Hypothalamus (tissue), 51 donors: ENCODE results near the gene NPIPA1.
"Not testable (repeated sequence)": the region's sequence is repeated elsewhere in the genome, so short reads cannot be mapped to it uniquely, and the experiment has no call there.

Experiments used
- DNase-seq, 51 donors: peaks; one replicate each; lab custom pipeline; 2025; lab: John Stamatoyannopoulos, UW

The NPIPA1 gene

DNA sequence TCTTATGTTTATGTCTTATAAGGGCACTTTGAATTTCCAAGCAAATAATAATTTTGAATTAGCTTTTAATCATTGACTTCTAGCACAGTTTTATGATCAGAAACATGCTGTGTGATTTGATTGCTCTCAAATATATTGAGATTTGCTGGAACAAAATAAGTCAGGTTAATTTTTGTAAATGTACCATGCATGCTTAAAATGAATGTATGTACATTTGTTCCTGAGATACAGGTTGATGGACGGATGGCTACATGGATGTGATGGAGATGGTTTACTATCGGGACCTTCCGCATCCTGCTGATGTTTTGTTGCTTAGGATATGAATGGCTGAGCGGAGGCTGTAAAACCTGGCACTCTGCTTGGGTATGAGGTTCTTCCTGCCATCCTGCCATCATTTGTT lies at the start of gene NPIPA1:
Gene NPIPA1, plus strand, starts transcription at position 301 of the 400 bp plus-strand sequence. Its CDS starts 0 bp downstream, at position 301.
- DNase-seq: not testable (repeated sequence)

DNA sequence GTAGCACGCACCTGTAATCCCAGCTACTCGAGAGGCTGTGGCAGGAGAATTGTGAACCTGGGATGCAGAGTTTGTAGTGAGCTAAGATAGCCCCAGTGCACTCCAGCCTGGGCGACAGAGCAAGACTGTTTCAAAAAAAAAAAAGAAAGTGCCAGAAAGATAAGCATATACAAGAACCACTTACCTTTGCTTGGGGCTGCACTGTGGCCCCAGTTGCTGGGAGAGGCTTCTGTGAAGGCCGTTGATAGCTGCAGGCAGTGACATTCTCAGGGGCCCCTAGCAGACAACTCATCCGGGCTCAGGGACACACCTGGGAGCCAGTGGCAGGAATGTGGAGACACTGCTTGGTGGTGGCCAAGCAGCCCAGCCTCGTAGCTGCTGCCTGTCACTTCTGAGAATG lies 45.1 kb upstream of the NPIPA1 start:
- DNase-seq: not testable (repeated sequence)

DNA sequence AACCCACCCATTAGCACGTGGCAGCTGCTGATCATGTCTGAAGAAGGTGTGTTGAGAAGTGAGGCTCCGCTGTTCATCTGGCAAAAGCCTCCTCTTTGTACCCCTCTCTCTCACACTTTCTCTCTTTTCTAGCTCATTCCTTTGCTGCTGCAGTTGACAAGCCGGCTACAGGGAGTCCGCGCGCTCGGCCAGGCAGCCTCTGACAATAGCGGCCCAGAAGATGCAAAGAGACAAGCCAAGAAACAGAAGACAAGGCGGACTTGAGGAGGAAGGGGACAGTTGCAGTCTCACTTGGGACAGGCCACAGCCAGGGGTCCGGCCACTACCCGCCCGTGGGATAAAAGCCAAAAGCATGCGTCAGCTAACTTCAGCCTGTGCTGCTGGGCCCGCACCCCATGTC lies 41.9 kb upstream of the NPIPA1 start:
- DNase-seq: not testable (repeated sequence)

DNA sequence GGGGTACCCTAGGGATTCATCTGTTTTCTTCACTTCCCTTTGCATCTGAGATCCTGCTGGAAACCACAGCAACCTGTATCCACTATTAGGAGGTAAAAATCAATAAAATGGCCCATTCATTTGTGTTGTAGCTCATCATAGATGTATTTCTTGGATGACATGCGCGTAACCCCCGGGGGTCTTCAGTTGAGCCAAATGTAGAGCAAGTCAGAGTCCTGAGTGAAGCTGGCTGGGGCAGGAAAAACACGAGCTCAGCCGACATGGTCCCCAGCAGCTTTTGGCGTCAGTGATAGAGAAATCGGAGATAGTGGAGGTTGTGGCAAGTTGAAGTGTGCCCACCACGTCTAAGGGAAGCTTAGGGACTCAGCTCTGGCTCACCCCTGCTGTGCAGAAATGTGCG lies 41.2 kb upstream of the NPIPA1 start:
- DNase-seq: not testable (repeated sequence)

DNA sequence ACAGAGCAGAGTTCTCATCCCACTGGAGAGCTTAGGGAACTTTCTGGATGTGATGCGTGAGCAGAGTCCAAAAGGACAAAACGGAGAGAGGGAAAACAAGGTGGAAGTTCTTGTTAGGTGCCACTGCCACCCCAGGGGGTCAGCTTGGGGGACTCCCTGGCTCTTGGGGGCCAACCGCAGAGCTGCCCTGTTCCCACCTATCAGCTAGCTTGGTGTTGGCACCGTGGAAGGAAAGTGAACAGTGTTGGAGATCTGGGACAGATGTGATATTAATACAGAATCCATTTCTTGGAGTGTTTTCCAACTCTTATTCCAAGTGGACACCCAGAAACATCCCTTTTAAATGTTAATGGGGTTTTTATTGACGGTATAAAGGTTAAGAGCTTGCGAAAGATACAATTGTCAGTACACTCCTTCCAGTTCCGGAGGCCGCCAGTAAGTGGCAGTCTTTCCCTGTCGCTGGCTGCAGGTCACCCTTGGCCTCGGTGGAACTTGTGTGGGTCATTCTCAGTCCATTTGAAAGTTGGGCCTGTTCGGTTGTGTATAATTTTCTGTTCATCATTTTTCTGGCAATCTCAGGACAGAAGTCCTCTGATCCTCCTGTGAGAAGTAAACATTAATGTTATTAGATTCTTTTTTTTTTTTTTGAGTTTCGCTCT lies 40.1 kb upstream of the NPIPA1 start:
- DNase-seq: not testable (repeated sequence)

DNA sequence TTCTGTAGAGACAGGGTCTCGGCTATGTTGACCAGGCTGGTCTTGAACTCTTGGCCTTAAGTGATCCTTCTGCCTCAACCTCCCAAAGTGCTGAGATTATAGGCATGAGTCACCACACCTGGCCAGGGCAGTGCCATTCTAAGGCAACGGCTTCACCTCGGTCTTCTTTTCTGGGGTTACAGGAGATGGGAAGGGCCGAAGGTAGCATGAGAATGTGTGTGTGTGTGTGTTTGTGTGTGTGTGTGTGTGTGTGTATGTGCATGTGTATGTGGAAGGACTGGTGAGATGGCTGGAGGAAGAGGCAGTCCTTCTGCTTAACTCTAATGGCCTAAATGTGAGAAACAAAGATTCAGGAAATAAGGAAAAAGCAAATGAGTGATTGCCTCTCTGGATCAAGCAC lies 39.1 kb upstream of the NPIPA1 start:
- not testable (repeated sequence) for DNase-seq

DNA sequence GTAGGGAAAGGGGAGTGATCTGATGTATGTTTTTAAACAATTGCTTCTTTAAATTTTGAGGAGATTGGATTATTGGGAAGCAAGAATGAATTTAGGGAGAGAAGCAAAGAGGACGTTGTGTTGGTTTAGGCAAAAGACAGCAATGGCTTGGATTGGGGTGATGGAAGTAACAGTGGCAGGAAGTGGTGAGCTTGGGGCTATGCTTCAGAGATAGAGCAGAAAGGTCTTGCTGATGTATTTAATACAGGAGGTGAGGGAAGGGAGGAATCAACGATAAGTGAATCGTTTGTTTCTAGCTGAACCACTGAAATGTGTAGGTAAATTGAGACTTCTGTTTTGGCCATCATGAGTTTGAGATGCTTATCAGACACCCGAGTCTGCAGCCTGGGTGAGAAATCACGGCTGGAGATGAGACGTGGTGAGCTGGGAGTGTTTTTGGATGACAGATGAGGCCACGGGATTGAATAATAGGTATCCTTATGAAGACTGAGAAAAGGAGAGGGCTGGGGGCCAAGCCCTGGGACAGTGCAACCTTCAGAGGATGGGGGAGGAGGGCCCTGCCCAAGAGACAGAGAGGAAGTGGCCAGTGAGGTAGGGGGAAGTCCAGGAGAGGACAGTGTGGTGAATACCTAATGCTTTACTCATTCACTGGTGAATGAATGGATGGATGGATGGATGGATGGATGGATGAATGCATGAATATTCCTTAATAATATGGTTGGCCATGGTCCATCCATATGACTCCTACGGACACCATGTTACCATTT lies 33.9 kb upstream of the NPIPA1 start:
- not testable (repeated sequence) for DNase-seq

DNA sequence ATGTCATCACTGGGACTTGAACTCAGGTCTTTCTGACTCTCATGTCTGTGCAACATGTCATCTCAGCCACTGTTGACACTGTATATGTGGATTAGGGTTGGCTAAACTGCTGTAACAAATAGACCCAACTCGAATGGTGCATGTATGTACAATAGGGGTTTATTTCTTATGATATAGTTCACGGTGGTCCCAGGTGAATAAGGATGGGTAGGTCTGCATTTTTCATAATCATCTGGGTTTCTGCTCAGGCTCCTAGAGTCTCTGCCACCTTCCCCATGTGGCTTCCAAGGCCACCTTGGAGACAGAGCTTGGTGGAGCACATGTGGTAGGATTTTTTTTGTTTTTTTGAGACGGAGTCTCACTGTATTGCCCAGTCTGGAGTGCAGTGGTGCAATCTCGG lies 27.5 kb upstream of the NPIPA1 start:
- DNase-seq: not testable (repeated sequence)

DNA sequence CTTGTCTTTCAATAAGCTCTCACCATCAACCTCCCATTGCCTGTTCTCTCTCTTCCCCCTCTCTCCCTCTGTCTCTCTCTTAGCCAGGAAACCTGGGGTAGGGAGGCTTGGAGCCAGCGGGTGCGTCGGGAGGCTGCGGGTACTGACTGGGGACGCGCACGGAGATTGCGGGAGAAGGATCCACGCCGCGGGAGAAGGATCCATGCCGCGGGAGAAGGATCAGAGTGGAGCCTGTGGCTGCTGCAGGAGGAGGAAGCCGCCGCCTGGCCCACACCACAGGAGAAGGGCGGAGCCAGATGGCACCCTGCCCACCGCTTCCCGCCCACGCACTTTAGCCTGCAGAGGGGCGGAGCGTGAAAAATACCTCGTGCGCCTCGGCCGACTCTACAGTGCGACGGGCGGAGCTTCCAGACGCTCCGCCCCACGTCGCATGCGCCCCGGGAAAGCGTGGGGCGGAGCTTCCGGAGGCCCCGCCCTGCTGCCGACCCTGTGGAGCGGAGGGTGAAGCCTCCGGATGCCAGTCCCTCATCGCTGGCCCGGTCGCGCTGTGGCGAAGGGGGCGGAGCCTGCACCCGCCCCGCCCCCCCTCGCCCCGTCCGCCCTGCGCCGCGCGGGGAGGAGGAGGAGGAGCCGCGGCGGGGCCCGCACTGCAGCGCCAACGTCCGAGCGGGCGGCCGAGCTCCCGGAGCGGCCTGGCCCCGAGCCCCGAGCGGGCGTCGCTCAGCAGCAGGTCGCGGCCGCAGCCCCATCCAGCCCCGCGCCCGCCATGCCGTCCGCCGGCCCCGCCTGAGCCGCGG lies 26.2 kb upstream of the NPIPA1 start:
- not testable (repeated sequence) for DNase-seq

DNA sequence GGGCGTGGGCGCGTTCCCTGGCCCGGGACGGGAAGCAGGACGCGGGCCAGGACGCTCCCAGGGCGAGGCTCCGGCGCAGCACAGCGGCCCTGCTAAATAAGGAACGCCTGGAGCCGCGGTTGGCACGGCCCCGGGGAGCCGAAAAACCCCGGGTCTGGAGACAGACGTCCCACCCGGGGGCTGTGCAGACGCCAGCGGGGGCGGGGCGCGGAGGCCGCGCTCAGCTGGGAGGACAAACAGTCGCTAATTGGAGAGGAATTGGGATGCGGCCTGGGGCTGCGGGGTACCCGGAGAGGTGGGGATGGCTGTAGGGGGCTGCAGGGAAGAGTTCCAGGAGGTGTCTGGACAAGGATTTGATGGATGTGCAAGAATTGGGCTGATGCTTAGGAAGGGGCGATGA lies 25.3 kb upstream of the NPIPA1 start:
- DNase-seq: not testable (repeated sequence)

DNA sequence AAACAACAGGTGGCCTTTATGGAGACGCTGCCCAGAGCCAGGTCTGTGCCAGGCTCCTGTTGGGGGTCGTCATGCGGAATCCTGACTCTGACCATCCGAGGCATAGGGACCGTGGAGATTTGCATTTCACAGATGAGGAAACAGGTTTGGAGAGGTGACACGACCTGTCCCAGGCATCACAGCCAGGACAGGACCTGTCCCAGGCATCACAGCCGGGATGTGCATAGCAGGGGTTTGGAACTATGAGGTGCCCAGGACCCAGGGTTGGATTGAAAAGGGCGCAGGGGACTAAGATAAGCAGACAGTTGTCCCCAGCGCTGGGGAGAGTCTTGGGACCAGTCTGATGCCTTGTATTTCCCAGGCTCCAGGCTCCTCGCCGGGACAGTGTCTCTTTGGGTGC lies 24.7 kb upstream of the NPIPA1 start:
- DNase-seq: not testable (repeated sequence)

DNA sequence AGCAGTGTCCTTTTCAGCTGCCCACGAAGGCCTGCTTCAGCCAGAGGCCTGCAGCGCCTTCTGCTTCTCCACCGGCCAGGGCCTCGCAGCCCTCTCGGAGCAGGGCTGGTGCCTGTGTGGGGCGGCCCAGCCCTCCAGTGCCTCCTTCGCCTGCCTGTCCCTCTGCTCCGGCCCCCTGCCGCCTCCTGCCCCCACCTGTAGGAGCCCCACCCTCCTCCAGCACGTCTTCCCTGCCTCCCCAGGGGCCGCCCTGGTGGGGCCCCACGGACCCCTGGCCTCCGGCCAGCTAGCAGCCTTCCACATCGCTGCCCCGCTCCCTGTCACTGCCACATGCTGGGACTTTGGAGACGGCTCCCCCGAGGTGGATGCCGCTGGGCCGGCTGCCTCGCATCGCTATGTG lies 18.7 kb upstream of the NPIPA1 start:
- not testable (repeated sequence) for DNase-seq

DNA sequence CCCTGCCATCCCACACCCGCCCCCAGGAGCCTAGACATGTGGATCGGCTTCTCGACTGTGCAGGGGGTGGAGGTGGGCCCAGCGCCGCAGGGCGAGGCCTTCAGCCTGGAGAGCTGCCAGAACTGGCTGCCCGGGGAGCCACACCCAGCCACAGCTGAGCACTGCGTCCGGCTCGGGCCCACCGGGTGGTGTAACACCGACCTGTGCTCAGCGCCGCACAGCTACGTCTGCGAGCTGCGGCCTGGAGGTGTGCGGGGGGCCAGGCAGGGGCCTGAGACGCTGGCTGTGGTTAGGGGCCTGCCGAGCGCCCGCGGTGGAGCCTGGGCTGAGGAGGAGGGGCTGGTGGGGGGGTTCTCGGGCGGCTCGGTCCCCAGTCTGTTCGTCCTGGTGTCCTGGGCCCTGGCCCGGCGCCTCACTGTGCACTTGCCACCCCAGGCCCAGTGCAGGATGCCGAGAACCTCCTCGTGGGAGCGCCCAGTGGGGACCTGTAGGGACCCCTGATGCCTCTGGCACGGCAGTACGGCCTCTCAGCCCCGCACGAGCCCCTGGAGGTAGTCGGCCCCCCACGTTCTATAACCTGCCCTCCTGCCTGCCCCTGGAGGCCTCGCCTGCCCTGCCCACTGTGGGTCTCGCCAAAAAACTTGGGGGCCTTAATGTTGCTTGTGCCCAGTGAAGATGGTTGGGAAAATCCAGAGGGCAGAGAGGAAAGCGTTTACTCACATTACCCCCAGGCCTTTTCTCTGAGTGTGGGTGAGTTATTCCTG lies 17.2 kb upstream of the NPIPA1 start:
- not testable (repeated sequence) for DNase-seq

DNA sequence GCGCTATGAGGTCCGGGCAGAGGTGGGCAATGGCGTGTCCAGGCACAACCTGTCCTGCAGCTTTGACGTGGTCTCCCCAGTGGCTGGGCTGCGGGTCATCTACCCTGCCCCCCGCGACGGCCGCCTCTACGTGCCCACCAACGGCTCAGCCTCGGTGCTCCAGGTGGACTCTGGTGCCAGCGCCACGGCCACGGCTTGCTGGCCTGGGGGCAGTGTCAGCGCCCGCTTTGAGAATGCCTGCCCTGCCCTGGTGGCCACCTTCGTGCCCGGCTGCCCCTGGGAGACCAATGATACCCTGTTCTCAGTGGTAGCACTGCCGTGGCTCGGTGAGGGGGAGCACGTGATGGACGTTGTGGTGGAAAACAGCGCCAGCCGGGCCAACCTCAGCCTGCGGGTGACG lies 15.0 kb upstream of the NPIPA1 start:
- not testable (repeated sequence) for DNase-seq

DNA sequence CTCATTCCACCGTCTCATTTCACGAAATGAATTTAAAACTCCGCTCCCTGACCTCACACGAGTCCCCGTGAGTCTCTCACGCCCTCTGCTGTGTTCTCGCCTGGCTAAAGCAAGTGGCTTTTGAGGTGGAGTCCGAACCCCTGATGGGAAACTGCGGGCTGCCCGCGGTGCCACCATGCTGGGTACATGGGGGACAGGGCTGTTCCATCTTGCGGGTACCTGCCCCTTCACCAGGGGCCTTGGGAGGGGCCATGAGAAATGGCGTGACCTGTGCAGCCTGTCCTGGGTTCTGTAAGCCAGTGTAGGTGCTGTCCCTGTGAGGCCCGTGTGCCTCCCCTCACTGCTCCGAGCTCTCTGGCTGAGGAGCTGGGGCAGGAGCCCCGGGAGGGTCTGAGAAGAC lies 14.3 kb upstream of the NPIPA1 start:
- DNase-seq: not testable (repeated sequence)

DNA sequence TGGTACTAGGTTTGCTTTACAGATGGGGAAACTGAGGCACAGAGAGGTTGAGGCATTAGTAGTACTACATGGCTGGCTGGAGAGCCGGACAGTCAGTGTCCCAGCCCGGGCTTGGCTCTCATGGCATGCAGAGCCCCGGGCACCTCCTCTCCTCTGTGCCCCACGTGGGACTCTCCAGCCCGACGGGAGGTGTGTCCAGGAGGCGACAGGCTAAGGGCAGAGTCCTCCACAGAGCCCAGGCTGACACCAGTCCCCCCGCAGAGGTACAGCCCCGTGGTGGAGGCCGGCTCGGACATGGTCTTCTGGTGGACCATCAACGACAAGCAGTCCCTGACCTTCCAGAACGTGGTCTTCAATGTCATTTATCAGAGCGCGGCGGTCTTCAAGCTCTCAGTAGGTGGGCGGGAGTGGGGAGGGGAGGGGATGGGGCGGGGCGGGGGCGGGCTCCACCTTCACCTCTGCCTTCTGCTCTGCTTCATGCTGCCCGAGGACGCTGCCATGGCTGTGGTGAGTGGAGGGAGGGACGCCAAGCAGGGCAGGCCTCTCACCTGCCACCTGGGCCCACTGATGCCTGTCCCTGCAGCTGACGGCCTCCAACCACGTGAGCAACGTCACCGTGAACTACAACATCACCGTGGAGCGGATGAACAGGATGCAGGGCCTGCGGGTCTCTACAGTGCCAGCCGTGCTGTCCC lies 13.7 kb upstream of the NPIPA1 start:
- DNase-seq: not testable (repeated sequence)

DNA sequence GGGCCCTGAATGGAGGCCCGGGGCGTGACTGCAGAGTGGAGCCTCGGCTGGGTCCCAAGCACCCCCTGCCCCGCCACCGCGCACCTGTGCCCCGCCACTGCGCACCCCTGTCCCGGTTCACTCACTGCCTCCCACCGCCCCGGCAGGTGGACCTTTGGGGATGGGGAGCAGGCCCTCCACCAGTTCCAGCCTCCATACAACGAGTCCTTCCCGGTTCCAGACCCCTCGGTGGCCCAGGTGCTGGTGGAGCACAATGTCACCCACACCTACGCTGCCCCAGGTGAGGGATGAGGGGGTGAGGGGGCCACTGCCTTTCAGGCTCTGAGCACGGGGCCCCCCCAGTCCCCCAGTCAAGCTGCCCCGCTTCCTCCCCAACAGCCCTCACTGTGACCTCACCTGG lies 12.9 kb upstream of the NPIPA1 start:
- not testable (repeated sequence) for DNase-seq

DNA sequence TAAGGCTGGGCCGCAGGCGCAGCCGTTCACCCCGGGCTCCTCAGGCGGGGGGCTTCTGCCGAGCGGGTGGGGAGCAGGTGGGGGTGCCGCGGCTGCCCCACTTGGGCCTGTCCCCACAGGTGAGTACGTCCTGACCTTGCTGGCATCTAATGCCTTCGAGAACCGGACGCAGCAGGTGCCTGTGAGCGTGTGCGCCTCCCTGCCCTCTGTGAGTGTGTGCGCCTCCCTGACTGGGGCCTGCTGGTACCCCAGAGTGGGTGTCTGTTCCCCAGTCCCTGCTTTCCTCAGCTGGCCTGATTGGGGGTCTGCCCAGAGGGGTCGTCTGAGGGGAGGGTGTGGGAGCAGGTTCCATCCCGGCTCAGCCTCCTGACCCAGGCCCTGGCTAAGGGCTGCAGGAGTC lies 12.3 kb upstream of the NPIPA1 start:
- not testable (repeated sequence) for DNase-seq

DNA sequence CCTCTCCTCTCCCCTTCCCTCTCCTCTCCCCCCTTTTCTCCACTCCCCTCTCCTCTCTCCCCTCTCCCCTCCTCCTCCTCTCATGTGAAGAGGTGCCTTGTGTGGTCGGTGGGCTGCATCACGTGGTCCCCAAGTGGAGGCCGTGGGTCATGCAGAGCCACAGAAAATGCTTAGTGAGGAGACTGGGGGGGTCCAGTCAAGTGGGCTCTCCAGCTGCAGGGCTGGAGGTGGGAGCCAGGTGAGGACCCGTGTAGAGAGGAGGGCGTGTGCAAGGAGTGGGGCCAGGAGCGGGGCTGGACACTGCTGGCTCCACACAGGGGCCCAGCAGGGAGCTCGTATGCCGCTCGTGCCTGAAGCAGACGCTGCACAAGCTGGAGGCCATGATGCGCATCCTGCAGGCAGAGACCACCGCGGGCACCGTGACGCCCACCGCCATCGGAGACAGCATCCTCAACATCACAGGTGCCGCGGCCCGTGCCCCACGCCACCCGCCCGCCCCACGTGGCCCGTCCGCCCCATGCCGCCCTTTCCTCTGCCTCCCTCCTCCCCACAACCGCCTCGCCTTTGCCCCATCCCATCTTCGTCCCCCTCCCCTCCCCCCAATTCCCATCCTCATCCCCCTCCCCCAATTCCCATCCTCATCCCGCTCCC lies 9.1 kb upstream of the NPIPA1 start:
- not testable (repeated sequence) for DNase-seq
